Thyroid gland (tissue), 4 donors: ENCODE results near the gene TBC1D5.

Experiments
- CTCF ChIP-seq, 6 experiments: fragments of 200-600 bp in 3 of 6; fragments of 450-650 bp in 3 of 6; sonication (generic) in 3 of 6; IDR thresholded peaks; one replicate each; pipeline ENCODE4 v1.5.1; 2016 to 2019; ENCODE audit warnings: antibody characterized with exemption in 6 of 6, mild to moderate bottlenecking in 2 of 6, inconsistent platforms in 1 of 6, moderate library complexity in 1 of 6
- POLR2A ChIP-seq, 2 donors: fragments of 450-650 bp; IDR thresholded peaks; one replicate each; pipeline ENCODE4 v1.6.1; 2017; ENCODE audit warnings: antibody characterized with exemption in 2 of 2, mild to moderate bottlenecking in 2 of 2, moderate library complexity in 1 of 2

- TF ChIP-seq POLR2A (IDR thresholded peaks at IDR 0.05), result no peak
- TF ChIP-seq CTCF (IDR thresholded peaks at IDR 0.05), result no peak
These were observed 426.5 kb downstream of the TBC1D5 start for GRCh38 chr3:17315897-17316296.
